GM23338 (cell line): ENCODE measurements around the gene PKD1. TPM values are rescaled to one million over a fixed set of nuclear protein-coding genes. Genes with fewer than 3 reads are reported as not detected.

Experiments used
- ATAC-seq: fragments of 200-7000 bp; cut with Tn5 transposase; 3 replicates; pipeline ENCODE4 v1.9.1; 2020
- DNase-seq: peaks from one replicate; pipeline ENCODE4 v3.0.0-alpha.2; 2015; ENCODE audit warnings: low spot score
- H2AFZ ChIP-seq: fragments of 200-600 bp; sonication (generic); 2 replicates; pipeline ENCODE4 v1.8.0; 2016; ENCODE audit warnings: antibody characterized with exemption, mild to moderate bottlenecking, moderate library complexity
- H3F3A ChIP-seq: fragments of 200-600 bp; sonication (generic); replicated peaks from 2 replicates; pipeline ENCODE4 v1.8.0; 2017; ENCODE audit warnings: antibody characterized with exemption, mixed run types, low read depth
- H3K27ac ChIP-seq: fragments of 200-600 bp; sonication (generic); 2 replicates; pipeline ENCODE4 v1.6.1; 2016; ENCODE audit warnings: low read depth
- H3K27me3 ChIP-seq: fragments of 200-600 bp; sonication (generic); 2 replicates; pipeline ENCODE4 v1.8.0; 2016; ENCODE audit warnings: mild to moderate bottlenecking, mixed run types, moderate library complexity; ENCODE audit not compliant: insufficient read depth
- H3K36me3 ChIP-seq: fragments of 200-600 bp; sonication (generic); 2 replicates; pipeline ENCODE4 v1.8.0; 2016; ENCODE audit warnings: mild to moderate bottlenecking; ENCODE audit not compliant: insufficient read depth
- H3K4me1 ChIP-seq: fragments of 200-600 bp; sonication (generic); 2 replicates; pipeline ENCODE4 v1.8.0; 2016; ENCODE audit warnings: mild to moderate bottlenecking, moderate library complexity; ENCODE audit not compliant: insufficient read depth
- H3K4me2 ChIP-seq: fragments of 200-600 bp; sonication (generic); 2 replicates; pipeline ENCODE4 v1.7.1; 2017; ENCODE audit warnings: mixed run types
- H3K4me3 ChIP-seq: fragments of 200-600 bp; sonication (generic); 2 replicates; pipeline ENCODE4 v1.6.1; 2016; ENCODE audit warnings: mixed run types
- H3K79me2 ChIP-seq: fragments of 200-600 bp; sonication (generic); replicated peaks from 2 replicates; pipeline ENCODE4 v1.8.0; 2017; ENCODE audit warnings: mild to moderate bottlenecking; ENCODE audit not compliant: insufficient read depth
- H3K9me2 ChIP-seq: fragments of 200-600 bp; sonication (generic); 2 replicates; pipeline ENCODE4 v1.8.0; 2017; ENCODE audit not compliant: insufficient read depth
- H4K20me1 ChIP-seq: fragments of 200-600 bp; sonication (generic); replicated peaks from 2 replicates; pipeline ENCODE4 v1.8.0; 2017; ENCODE audit warnings: mild to moderate bottlenecking; ENCODE audit not compliant: insufficient read depth
- H3K27ac Mint-ChIP-seq: 2 replicates; pipeline ENCODE4 v1.8.0; 2020; ENCODE audit warnings: inconsistent platforms, mild to moderate bottlenecking, moderate library complexity, mixed read lengths
- H3K27me3 Mint-ChIP-seq: 3 replicates; pipeline ENCODE4 v1.8.0; 2022; ENCODE audit warnings: low read depth, mild to moderate bottlenecking, moderate library complexity, mixed read lengths, inconsistent platforms; ENCODE audit not compliant: insufficient read depth, poor library complexity
- H3K36me3 Mint-ChIP-seq: 3 replicates; pipeline ENCODE4 v1.8.0; 2021; ENCODE audit warnings: low read depth, mild to moderate bottlenecking, inconsistent platforms, moderate library complexity, mixed read lengths
- H3K4me1 Mint-ChIP-seq: 3 replicates; pipeline ENCODE4 v1.8.0; 2020; ENCODE audit warnings: mild to moderate bottlenecking, inconsistent platforms, mixed read lengths
- H3K4me3 Mint-ChIP-seq: 3 replicates; pipeline ENCODE4 v1.8.0; 2021; ENCODE audit warnings: moderate library complexity, mild to moderate bottlenecking, inconsistent platforms, mixed read lengths
- H3K9me3 Mint-ChIP-seq: 3 replicates; pipeline ENCODE4 v1.8.0; 2020; ENCODE audit warnings: moderate library complexity, mild to moderate bottlenecking, inconsistent platforms, mixed read lengths
- CREB1 ChIP-seq: fragments of 250-450 bp; sonication (Bioruptor Pico); IDR thresholded peaks from 2 replicates; pipeline ENCODE4 v1.5.0; 2020; ENCODE audit warnings: low read depth, mild to moderate bottlenecking, moderate library complexity
- ETS1 ChIP-seq: IDR thresholded peaks from 2 replicates; pipeline ENCODE4 v1.6.1; 2016; ENCODE audit warnings: antibody characterized with exemption
- EZH2 ChIP-seq: fragments of 200-600 bp; sonication (generic); IDR thresholded peaks from one replicate; pipeline ENCODE4 v1.8.0; 2017; ENCODE audit warnings: antibody characterized with exemption, mild to moderate bottlenecking, low read depth; ENCODE audit not compliant: unreplicated experiment
- JUNB ChIP-seq: IDR thresholded peaks from one replicate; pipeline ENCODE4 v1.6.1; 2016; ENCODE audit warnings: antibody characterized with exemption; ENCODE audit not compliant: unreplicated experiment
- STAT1 ChIP-seq: IDR thresholded peaks from one replicate; pipeline ENCODE4 v1.6.1; 2016; ENCODE audit warnings: antibody characterized with exemption; ENCODE audit not compliant: unreplicated experiment
- ZNF114 ChIP-seq: fragments of 250-450 bp; sonication (Bioruptor Pico); IDR thresholded peaks from 2 replicates; pipeline ENCODE4 v1.5.0; 2020; ENCODE audit warnings: mild to moderate bottlenecking, moderate library complexity
- ZNF331 ChIP-seq: fragments of 250-450 bp; sonication (Bioruptor Pico); IDR thresholded peaks from 2 replicates; pipeline ENCODE4 v1.5.0; 2020; ENCODE audit warnings: low read depth, mild to moderate bottlenecking, moderate library complexity
- polyA plus RNA-seq: library from polyadenylated mRNA; unstranded; fragments of >200 nt; fragmentation: Nextera tagmentation; extraction: Ambion mirVana; gene quantifications from 2 replicates; pipeline ENCODE4 v1.2.1, GENCODE V29; 2016
- total RNA-seq: library from RNA; depleted of rRNA; stranded (reverse); fragments of >200 nt; shearing (Covaris generic); gene quantifications from 2 replicates; pipeline ENCODE4 v1.2.3, GENCODE V29; 2014
- TF ChIP-seq, protein P1 (sequence below): fragments of 250-450 bp; sonication (Bioruptor Pico); IDR thresholded peaks from 2 replicates; pipeline ENCODE4 v1.5.0; 2020; ENCODE audit warnings: mild to moderate bottlenecking, moderate library complexity

PKD1 gene
- total and polyA plus RNA-seq, 2 experiments from 2014 or later = 21.1 to 107 TPM

GRCh38 chr16:2085669-2086068 is 50.0 kb downstream of the PKD1 start:
- H3K36me3 Mint-ChIP-seq = peaks cover 8% of the 10 kb centered on the region; the same call in 2 of the 3 replicates
- Histone ChIP-seq H2AFZ (no peak overlapping the region), H3K27ac (0 out of 2 replicates have a peak overlapping the region, but pooled peaks have one; percentile 9), H3K79me2 (no peaks in the 10 kb centered on the region), H3K4me1 (no peaks in the 10 kb centered on the region), H3K36me3 (no peaks in the 10 kb centered on the region), H3K9me2 (no peaks in the 10 kb centered on the region), H3K4me3 (no peak overlapping the region), H3K27me3 (no peaks in the 10 kb centered on the region), H3K4me2 (no peak overlapping the region), H4K20me1 (no peaks in the 10 kb centered on the region), H3F3A (peaks cover 7% of the 10 kb centered on the region; the same call in 1 of the 2 replicates)
- DNase-seq = no peak
- peak; percentile 5; the same call in 1 of the 3 replicates for ATAC-seq
- H3K9me3 Mint-ChIP-seq = no peaks in the 10 kb centered on the region
- peaks cover 9% of the 10 kb centered on the region for H3K27me3 Mint-ChIP-seq
- H3K27ac Mint-ChIP-seq = no peak overlapping the region
- H3K4me1 Mint-ChIP-seq = no peaks in the 10 kb centered on the region
- no peak overlapping the region for H3K4me3 Mint-ChIP-seq
- TF ChIP-seq STAT1 = no peak
- TF ChIP-seq ETS1 = no peak
- no peak for TF ChIP-seq CREB1 (CRISPR knock-in tag)
- TF ChIP-seq EZH2 = no peak
- TF ChIP-seq JUNB = no peak
- no peak for TF ChIP-seq ZNF331
- TF ChIP-seq ZNF114 (CRISPR knock-in tag) = no peak
- TF ChIP-seq, protein P1, sequence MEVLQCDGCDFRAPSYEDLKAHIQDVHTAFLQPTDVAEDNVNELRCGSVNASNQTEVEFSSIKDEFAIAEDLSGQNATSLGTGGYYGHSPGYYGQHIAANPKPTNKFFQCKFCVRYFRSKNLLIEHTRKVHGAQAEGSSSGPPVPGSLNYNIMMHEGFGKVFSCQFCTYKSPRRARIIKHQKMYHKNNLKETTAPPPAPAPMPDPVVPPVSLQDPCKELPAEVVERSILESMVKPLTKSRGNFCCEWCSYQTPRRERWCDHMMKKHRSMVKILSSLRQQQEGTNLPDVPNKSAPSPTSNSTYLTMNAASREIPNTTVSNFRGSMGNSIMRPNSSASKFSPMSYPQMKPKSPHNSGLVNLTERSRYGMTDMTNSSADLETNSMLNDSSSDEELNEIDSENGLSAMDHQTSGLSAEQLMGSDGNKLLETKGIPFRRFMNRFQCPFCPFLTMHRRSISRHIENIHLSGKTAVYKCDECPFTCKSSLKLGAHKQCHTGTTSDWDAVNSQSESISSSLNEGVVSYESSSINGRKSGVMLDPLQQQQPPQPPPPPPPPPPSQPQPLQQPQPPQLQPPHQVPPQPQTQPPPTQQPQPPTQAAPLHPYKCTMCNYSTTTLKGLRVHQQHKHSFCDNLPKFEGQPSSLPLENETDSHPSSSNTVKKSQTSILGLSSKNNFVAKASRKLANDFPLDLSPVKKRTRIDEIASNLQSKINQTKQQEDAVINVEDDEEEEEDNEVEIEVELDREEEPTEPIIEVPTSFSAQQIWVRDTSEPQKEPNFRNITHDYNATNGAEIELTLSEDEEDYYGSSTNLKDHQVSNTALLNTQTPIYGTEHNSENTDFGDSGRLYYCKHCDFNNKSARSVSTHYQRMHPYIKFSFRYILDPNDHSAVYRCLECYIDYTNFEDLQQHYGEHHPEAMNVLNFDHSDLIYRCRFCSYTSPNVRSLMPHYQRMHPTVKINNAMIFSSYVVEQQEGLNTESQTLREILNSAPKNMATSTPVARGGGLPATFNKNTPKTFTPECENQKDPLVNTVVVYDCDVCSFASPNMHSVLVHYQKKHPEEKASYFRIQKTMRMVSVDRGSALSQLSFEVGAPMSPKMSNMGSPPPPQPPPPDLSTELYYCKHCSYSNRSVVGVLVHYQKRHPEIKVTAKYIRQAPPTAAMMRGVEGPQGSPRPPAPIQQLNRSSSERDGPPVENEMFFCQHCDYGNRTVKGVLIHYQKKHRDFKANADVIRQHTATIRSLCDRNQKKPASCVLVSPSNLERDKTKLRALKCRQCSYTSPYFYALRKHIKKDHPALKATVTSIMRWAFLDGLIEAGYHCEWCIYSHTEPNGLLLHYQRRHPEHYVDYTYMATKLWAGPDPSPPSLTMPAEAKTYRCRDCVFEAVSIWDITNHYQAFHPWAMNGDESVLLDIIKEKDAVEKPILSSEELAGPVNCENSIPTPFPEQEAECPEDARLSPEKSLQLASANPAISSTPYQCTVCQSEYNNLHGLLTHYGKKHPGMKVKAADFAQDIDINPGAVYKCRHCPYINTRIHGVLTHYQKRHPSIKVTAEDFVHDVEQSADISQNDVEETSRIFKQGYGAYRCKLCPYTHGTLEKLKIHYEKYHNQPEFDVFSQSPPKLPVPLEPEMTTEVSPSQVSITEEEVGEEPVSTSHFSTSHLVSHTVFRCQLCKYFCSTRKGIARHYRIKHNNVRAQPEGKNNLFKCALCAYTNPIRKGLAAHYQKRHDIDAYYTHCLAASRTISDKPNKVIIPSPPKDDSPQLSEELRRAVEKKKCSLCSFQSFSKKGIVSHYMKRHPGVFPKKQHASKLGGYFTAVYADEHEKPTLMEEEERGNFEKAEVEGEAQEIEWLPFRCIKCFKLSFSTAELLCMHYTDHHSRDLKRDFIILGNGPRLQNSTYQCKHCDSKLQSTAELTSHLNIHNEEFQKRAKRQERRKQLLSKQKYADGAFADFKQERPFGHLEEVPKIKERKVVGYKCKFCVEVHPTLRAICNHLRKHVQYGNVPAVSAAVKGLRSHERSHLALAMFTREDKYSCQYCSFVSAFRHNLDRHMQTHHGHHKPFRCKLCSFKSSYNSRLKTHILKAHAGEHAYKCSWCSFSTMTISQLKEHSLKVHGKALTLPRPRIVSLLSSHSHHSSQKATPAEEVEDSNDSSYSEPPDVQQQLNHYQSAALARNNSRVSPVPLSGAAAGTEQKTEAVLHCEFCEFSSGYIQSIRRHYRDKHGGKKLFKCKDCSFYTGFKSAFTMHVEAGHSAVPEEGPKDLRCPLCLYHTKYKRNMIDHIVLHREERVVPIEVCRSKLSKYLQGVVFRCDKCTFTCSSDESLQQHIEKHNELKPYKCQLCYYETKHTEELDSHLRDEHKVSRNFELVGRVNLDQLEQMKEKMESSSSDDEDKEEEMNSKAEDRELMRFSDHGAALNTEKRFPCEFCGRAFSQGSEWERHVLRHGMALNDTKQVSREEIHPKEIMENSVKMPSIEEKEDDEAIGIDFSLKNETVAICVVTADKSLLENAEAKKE (CRISPR knock-in tag) = no peak
